HepG2 (cell line): Measurements from ENCODE around the gene FALEC. TPM values are rescaled to one million over a fixed set of nuclear protein-coding genes. Genes with fewer than 3 reads are reported as not detected.

Source experiments
- ATAC-seq: fragments of 200-7000 bp; cut with Tn5 transposase; 3 replicates; pipeline ENCODE4 v1.9.1; 2020; ENCODE audit warnings: mild to moderate bottlenecking, moderate library complexity
- BruUV-seq: library from RNA; stranded (reverse); fragments of 400-500 nt; replicated peaks from 2 replicates; lab custom pipeline; 2021; lab: Mats Ljungman, UMichigan
- CTCF ChIA-PET: fragments of 300-600 bp; formaldehyde crosslinking; extraction: SDS; loops from one replicate; lab custom pipeline; 2021; ENCODE audit warnings: low total read pairs, inconsistent platforms, low intra/inter-chr PET ratio; lab: Yijun Ruan, JAX
- POLR2A ChIA-PET: fragments of 350-600 bp; sonication (Branson Sonifier 250); formaldehyde crosslinking; loops from one replicate; lab custom pipeline; 2020; ENCODE audit warnings: antibody characterized with exemption, inconsistent platforms; lab: Yijun Ruan, JAX
- DNase-seq: peaks from one replicate; pipeline ENCODE4 v3.0.0-alpha.2; 2015; ENCODE audit warnings: low spot score
- FAIRE-seq: peaks from 3 replicates; lab custom pipeline; 2011; peaks lifted over from hg19 to GRCh38; lab: Jason Lieb, UNC
- H2AFZ ChIP-seq: one replicate; pipeline ENCODE4 v1.6.1; 2011; ENCODE audit warnings: low read length, inconsistent platforms
- H3K27ac ChIP-seq: fragments of 300-600 bp; 3 replicates; pipeline ENCODE4 v1.8.0; 2011; ENCODE audit warnings: mixed run types, mild to moderate bottlenecking, mixed read lengths, low read length, inconsistent platforms; ENCODE audit not compliant: insufficient read depth; ENCODE audit errors: extremely low read length
- H3K27me3 ChIP-seq, 2 experiments: fragments of 200-600 bp in 1 of 2; 2 replicates in 1 of 2; 3 replicates in 1 of 2; pipeline versions ENCODE4 v1.6.0 to v1.8.0; 2011; ENCODE audit warnings: low read length in 2 of 2, mild to moderate bottlenecking in 2 of 2, moderate library complexity in 2 of 2, inconsistent platforms in 1 of 2; ENCODE audit not compliant: insufficient read depth in 2 of 2, control insufficient read depth in 1 of 2
- H3K36me3 ChIP-seq, 2 experiments: fragments of 200-600 bp in 1 of 2; replicated peaks in 1 of 2; 2 replicates in 1 of 2; 3 replicates in 1 of 2; pipeline versions ENCODE4 v1.5.1 to v1.8.0; 2011; ENCODE audit warnings: low read length in 2 of 2, inconsistent platforms in 1 of 2; ENCODE audit not compliant: insufficient read depth in 2 of 2, control insufficient read depth in 1 of 2
- H3K4me1 ChIP-seq: 2 replicates; pipeline ENCODE4 v1.5.1; 2012; ENCODE audit warnings: low read length, inconsistent platforms; ENCODE audit not compliant: insufficient read depth
- H3K4me2 ChIP-seq: 2 replicates; pipeline ENCODE4 v1.6.0; 2011; ENCODE audit warnings: low read depth, low read length, inconsistent platforms
- H3K4me3 ChIP-seq, 3 experiments: fragments of 200-600 bp in 1 of 3; sonication (generic), shearing (Covaris generic) in 1 of 3; replicated peaks in 1 of 3; 2 replicates each; pipeline ENCODE4 v1.5.1; 2011 to 2016; ENCODE audit warnings: low read length in 3 of 3, inconsistent platforms in 2 of 3, low read depth in 2 of 3, mild to moderate bottlenecking in 2 of 3, control low read depth in 1 of 3, mixed read lengths in 1 of 3; ENCODE audit not compliant: insufficient read depth in 1 of 3
- H3K79me2 ChIP-seq: one replicate; pipeline ENCODE4 v1.6.1; 2011; ENCODE audit warnings: low read length, inconsistent platforms; ENCODE audit not compliant: insufficient read depth
- H3K9ac ChIP-seq: 2 replicates; pipeline ENCODE4 v1.6.0; 2011; ENCODE audit warnings: mild to moderate bottlenecking, low read depth, low read length, inconsistent platforms; ENCODE audit not compliant: insufficient read depth
- H3K9me3 ChIP-seq: 2 replicates; pipeline ENCODE4 v1.5.1; 2012; ENCODE audit warnings: mild to moderate bottlenecking, low read length
- H4K20me1 ChIP-seq: 2 replicates; pipeline ENCODE4 v1.6.0; 2011; ENCODE audit warnings: inconsistent platforms, mild to moderate bottlenecking, low read length, moderate library complexity; ENCODE audit not compliant: insufficient read depth
- NFRKB ChIP-seq: fragments of 450-650 bp; IDR thresholded peaks from 2 replicates; pipeline ENCODE4 v1.6.1; 2017
- ZNF225 ChIP-seq: sonication (generic); formaldehyde crosslinking; IDR thresholded peaks from 2 replicates; pipeline ENCODE4 v1.4.0; 2020; ENCODE audit warnings: mild to moderate bottlenecking, missing genetic modification reagents
- ZNF737 ChIP-seq: sonication (generic); formaldehyde crosslinking; IDR thresholded peaks from 2 replicates; pipeline ENCODE4 v1.5.0; 2020; ENCODE audit warnings: missing genetic modification reagents, mild to moderate bottlenecking, borderline replicate concordance
- WGBS: methylation state at CpG from one replicate; pipeline ENCODE4 v1.1.6; 2017; ENCODE audit warnings: low lambda C conversion rate; 5-methylcytosine and 5-hydroxymethylcytosine counted together
- in situ Hi-C: cut with HindIII; loops from 2 replicates; pipeline ENCODE4 v1.10.0; 2017; ENCODE audit warnings: low pct_unique_long_range_greater_than_20kb; ENCODE audit not compliant: extremely low pct_ligation_motif_present
- intact Hi-C: fragments of 100-400 bp; cut with micrococcal nuclease; formaldehyde crosslinking; loops from one replicate; pipeline ENCODE4 v1.10.0; 2022; ENCODE audit not compliant: unreplicated experiment
- microRNA-seq: library from miRNA; unstranded; fragments of <30 nt; microRNA quantifications from one replicate; pipeline ENCODE4, GENCODE V29; 2020
- polyA plus RNA-seq, 8 experiments: library from polyadenylated mRNA; depleted of rRNA in 3 of 8; stranded (reverse) in 7 of 8; unstranded in 1 of 8; fragments of >200 nt; fragmentation: Illumina TruSeq in 4 of 8; extraction: Trizol in 4 of 8; gene quantifications; 2 replicates each; pipeline versions ENCODE4 v1.2.1 to v1.2.3, GENCODE V29; 2011 to 2016; ENCODE audit warnings: low read depth in 4 of 8, missing spikeins in 1 of 8, mixed read lengths in 1 of 8; ENCODE audit not compliant: insufficient read depth in 1 of 8
- small RNA-seq, 3 experiments: library from RNA; depleted of rRNA; stranded (forward); fragments of <200 nt; gene quantifications; one replicate each; pipeline ENCODE3, GENCODE V24; 2012; ENCODE audit warnings: low read depth in 2 of 3, low replicate concordance in 1 of 3; ENCODE audit not compliant: insufficient read length in 3 of 3, insufficient read depth in 2 of 3
- total RNA-seq, 5 experiments: library from RNA; depleted of rRNA; stranded (reverse); fragments of >200 nt; fragmentation: Illumina TruSeq; extraction: Trizol; gene quantifications; 2 replicates each; pipeline ENCODE4 v1.2.3, GENCODE V29; 2016; ENCODE audit warnings: low read depth in 1 of 5

FALEC gene
- total and polyA plus RNA-seq, 2 of the 13 experiments (the other 11 are each of a cell fraction or from before 2014, with no cell fraction given) = 0.33 to 0.71 TPM

DNA sequence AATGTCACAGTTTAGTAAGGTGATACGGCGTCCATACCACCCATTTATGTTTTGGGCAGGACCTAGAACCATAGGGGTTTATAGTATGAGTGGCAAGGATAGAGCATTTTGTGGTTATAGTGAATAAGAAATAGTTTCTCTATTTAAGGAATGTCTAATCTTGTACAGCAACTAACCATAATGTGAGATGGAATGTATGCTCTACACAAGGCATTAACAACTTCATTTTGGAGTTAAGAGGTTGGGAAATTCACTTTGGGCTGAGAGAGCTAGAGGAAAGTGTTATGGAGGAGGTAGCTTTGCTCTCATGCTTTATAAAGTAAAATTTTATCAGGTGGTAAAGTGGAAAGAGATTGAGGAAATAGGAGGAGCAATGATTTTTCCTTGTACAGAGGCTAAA is 66.8 kb downstream of the FALEC start:
- ATAC-seq (no peak), FAIRE-seq (no peak), DNase-seq (no peak)
- POLR2A ChIA-PET = no interaction called here
- H2AFZ ChIP-seq = no peak overlapping the region
- in situ Hi-C loops = no loop called here
- peaks cover 17% of the 10 kb centered on the region for H4K20me1 ChIP-seq
- no TSS peak for BruUV-seq
- no peaks in the 10 kb centered on the region for H3K9me3 ChIP-seq
- CTCF ChIA-PET = no interaction called here
- no peak overlapping the region for H3K27ac ChIP-seq
- H3K27me3 ChIP-seq = no peaks in the 10 kb centered on the region; a peak in 1 of 5 replicates
- H3K36me3 ChIP-seq = peaks cover 0 to 8% of the 10 kb centered on the region in 2 experiments; a peak in 2 of 5 replicates
- no peak overlapping the region for H3K4me3 ChIP-seq
- peaks cover 17% of the 10 kb centered on the region for H3K4me1 ChIP-seq
- no peak for TF ChIP-seq ZNF737 (CRISPR knock-in tag)
- TF ChIP-seq ZNF225 = no peak
- TF ChIP-seq NFRKB = no peak
- H3K79me2 ChIP-seq = peaks cover 27% of the 10 kb centered on the region
- no peak overlapping the region for H3K9ac ChIP-seq
- 98% methylated on average over 2 of the region's 2 CpGs for WGBS
- no peak overlapping the region for H3K4me2 ChIP-seq
- intact Hi-C loops = no loop called here

Small RNA genes lying within 50 kb of the gene (microRNA-seq; reads per million reads assigned to microRNA genes)
- not detected for gene MIR4257
- not detected for gene MIR6878

Small RNA genes lying within 50 kb of the gene (small RNA-seq; reads per million reads assigned to genes)
- gene MIR4257 (0 reads per million in 3 experiments), gene RN7SL473P (0 reads per million in 3 experiments), gene RN7SL600P (0 reads per million in 3 experiments)

Other genes starting within 250 kb of the FALEC start
- 87.1 and 130 TPM in 2 replicates for gene APH1A, start 246.7 kb upstream of the FALEC start, total RNA-seq (2016; rRNA removed; fragmentation: Illumina TruSeq; extraction: Trizol)
- 114 and 128 TPM in 2 replicates for gene APH1A, start 246.7 kb upstream of the FALEC start, polyA plus RNA-seq (2011; rRNA removed)
- 0.28 and 0.35 TPM in 2 replicates for gene C1orf54, start 243.0 kb upstream of the FALEC start, total RNA-seq (2016; rRNA removed; fragmentation: Illumina TruSeq; extraction: Trizol)
- 0.27 and 0.44 TPM in 2 replicates for gene C1orf54, start 243.0 kb upstream of the FALEC start, polyA plus RNA-seq (2011; rRNA removed)
- gene CIART, start 233.2 kb upstream of the FALEC start, total RNA-seq (2016; rRNA removed; fragmentation: Illumina TruSeq; extraction: Trizol) = not detected in 2 replicates
- 0.48 and 0.58 TPM in 2 replicates for gene CIART, start 233.2 kb upstream of the FALEC start, polyA plus RNA-seq (2011; rRNA removed)
- gene MRPS21, start 221.9 kb upstream of the FALEC start, total RNA-seq (2016; rRNA removed; fragmentation: Illumina TruSeq; extraction: Trizol) = 64.2 and 77.5 TPM in 2 replicates
- 51.6 and 59.4 TPM in 2 replicates for gene MRPS21, start 221.9 kb upstream of the FALEC start, polyA plus RNA-seq (2011; rRNA removed)
- gene PRPF3, start 194.2 kb upstream of the FALEC start, total RNA-seq (2016; rRNA removed; fragmentation: Illumina TruSeq; extraction: Trizol) = 34.2 and 45.9 TPM in 2 replicates
- gene PRPF3, start 194.2 kb upstream of the FALEC start, polyA plus RNA-seq (2011; rRNA removed) = 20.1 and 23.0 TPM in 2 replicates
- 8.0 and 12.2 TPM in 2 replicates for gene RPRD2, start 151.6 kb upstream of the FALEC start, total RNA-seq (2016; rRNA removed; fragmentation: Illumina TruSeq; extraction: Trizol)
- 8.8 and 8.9 TPM in 2 replicates for gene RPRD2, start 151.6 kb upstream of the FALEC start, polyA plus RNA-seq (2011; rRNA removed)
- 18.9 and 22.8 TPM in 2 replicates for gene TARS2, start 28.3 kb upstream of the FALEC start, total RNA-seq (2016; rRNA removed; fragmentation: Illumina TruSeq; extraction: Trizol)
- gene TARS2, start 28.3 kb upstream of the FALEC start, polyA plus RNA-seq (2011; rRNA removed) = 21.3 and 23.6 TPM in 2 replicates
- gene ECM1, start 7.6 kb upstream of the FALEC start, total RNA-seq (2016; rRNA removed; fragmentation: Illumina TruSeq; extraction: Trizol) = 0.13 and 0.42 TPM in 2 replicates
- 1.0 and 1.4 TPM in 2 replicates for gene ECM1, start 7.6 kb upstream of the FALEC start, polyA plus RNA-seq (2011; rRNA removed)
- gene ADAMTSL4, start 33.7 kb downstream of the FALEC start, total RNA-seq (2016; rRNA removed; fragmentation: Illumina TruSeq; extraction: Trizol) = 1.9 and 3.9 TPM in 2 replicates
- 15.1 and 16.4 TPM in 2 replicates for gene ADAMTSL4, start 33.7 kb downstream of the FALEC start, polyA plus RNA-seq (2011; rRNA removed)
- 113 and 125 TPM in 2 replicates for gene MCL1, start 63.9 kb downstream of the FALEC start, total RNA-seq (2016; rRNA removed; fragmentation: Illumina TruSeq; extraction: Trizol)
- gene MCL1, start 63.9 kb downstream of the FALEC start, polyA plus RNA-seq (2011; rRNA removed) = 69.5 and 70.6 TPM in 2 replicates
- gene ENSA, start 113.9 kb downstream of the FALEC start, total RNA-seq (2016; rRNA removed; fragmentation: Illumina TruSeq; extraction: Trizol) = 111 and 137 TPM in 2 replicates
- gene ENSA, start 113.9 kb downstream of the FALEC start, polyA plus RNA-seq (2011; rRNA removed) = 54.5 and 55.1 TPM in 2 replicates
- 12.8 and 19.3 TPM in 2 replicates for gene GOLPH3L, start 181.4 kb downstream of the FALEC start, total RNA-seq (2016; rRNA removed; fragmentation: Illumina TruSeq; extraction: Trizol)
- gene GOLPH3L, start 181.4 kb downstream of the FALEC start, polyA plus RNA-seq (2011; rRNA removed) = 6.6 and 8.2 TPM in 2 replicates
- gene HORMAD1, start 205.1 kb downstream of the FALEC start, total RNA-seq (2016; rRNA removed; fragmentation: Illumina TruSeq; extraction: Trizol) = not detected in 2 replicates
- not detected in 2 replicates for gene HORMAD1, start 205.1 kb downstream of the FALEC start, polyA plus RNA-seq (2011; rRNA removed)